ENCODE results near the gene TACO1.

GRCh38 chr17:63598281-63598680, 2.4 kb upstream of the TACO1 start:
- TF ChIP-seq POLR2A (IDR thresholded peaks at IDR 0.05) = no peak
- no peak for TF ChIP-seq CTCF (IDR thresholded peaks at IDR 0.05 in 8 of 11, conservative IDR thresholded peaks at IDR 0.05 in 3 of 11)
- TF ChIP-seq POLR2AphosphoS5 (IDR thresholded peaks at IDR 0.05) = no peak
